ENCODE measurements around the gene DPP4.
A peak's percentile ranks its signal among the peaks of the same experiment; 100 is the strongest.
"Not testable (repeated sequence)": the region's sequence is repeated elsewhere in the genome, so short reads cannot be mapped to it uniquely, and the experiment has no call there.

The DPP4 gene

GRCh38 chr2:161971551-161971950 is 102.5 kb downstream of the DPP4 start:
- intact Hi-C loops (cut with DNase I), result no loop called here

DNA sequence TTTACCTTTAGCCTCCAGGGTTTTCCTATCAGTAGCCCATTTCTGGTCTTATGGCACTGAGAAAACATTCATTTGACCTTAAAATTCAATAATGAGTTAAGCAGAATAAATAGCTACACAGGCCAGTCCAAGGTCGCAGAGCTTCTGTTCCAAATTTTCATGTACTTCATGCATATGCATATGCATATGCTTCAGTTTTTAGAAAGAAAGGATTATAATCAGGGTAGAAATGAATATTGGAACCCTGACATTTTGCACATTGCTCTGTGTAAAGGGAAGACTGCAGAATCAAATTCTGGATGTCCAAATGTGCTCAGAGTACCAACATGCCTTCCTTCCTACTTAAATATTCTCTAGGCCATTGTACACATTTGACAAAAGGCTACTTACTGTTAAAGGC is 104.9 kb downstream of the DPP4 start:
- DNase-seq, result no peak
- intact Hi-C loops (cut with DNase I), result no loop called here

More at GRCh38 chr2:161971551-161971950, 102.5 kb downstream of the DPP4 start:
- peak in 7 of 10 donors; percentile 49 to 92 (median 68) for DNase-seq

DNA sequence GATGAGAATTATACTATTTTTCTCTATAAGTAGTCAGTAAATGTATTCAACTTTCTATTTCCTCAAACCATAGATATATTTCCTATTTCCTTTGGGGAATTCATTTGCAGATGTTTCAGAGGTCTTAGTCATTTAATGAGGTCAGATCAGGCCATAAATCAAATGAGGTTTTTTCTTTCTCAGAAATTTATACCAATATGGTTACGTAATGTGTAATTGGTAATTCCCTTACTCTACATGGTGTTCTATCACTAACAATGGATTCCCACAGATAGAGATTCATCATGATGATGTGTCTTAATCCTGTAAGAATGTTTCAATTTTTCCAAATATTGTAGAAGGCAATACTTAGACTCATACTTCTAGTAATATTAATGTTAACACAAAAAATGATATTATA is 108.0 kb downstream of the DPP4 start:
- DNase-seq, result no peak
- intact Hi-C loops (cut with DNase I), result no loop called here

DNA sequence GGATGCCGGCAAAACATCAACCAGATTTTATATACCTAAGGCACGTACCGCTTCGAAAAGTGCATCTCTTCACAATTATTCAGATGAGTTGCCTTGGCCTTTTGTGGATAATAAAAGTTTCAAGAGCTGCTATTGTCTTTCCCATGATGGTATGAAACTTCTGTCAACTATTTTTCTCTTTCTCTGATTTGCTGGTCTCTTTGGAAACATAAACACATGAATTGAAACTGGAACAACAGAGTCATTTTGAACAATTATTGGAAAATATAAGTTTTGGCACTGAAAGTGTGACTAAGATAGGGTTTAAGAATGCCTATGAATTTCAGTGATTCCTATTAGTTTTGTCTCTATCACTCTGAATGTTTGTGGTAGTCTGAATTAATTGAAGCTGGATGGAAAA is 109.9 kb downstream of the DPP4 start:
- no peak for DNase-seq
- intact Hi-C loops (cut with DNase I), result no loop called here

GRCh38 chr2:161962160-161962559 is 111.9 kb downstream of the DPP4 start:
- DNase-seq, result no peak
- intact Hi-C loops (cut with DNase I), result no loop called here

DNA sequence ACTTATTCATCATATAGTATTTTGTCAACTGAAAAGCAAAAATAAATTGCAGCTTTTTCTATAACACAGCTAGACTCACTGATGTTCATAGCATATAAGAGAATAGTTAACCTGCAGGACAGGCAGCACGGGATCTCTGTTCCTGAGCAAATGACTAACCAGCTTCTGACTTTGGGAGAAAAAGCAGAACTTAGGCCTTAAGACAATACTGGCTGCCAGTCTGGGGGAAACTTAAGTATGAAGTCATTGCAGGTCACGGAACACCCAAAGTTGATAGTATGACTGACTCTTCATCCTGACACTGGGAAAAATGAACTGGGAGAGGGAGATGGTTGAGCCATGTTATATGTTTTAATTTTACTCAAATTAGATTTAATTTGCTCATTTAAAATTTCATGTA is 113.0 kb downstream of the DPP4 start:
- DNase-seq, result no peak
- intact Hi-C loops (cut with DNase I), result no loop called here

- intact Hi-C loops (cut with DNase I), result no loop called here
- no peak for DNase-seq
Measured at GRCh38 chr2:161956738-161957137, 117.3 kb downstream of the DPP4 start.

- intact Hi-C loops (cut with DNase I), result no loop called here
- no peak for DNase-seq
Measured at GRCh38 chr2:161955211-161955610, 118.8 kb downstream of the DPP4 start.

DNA sequence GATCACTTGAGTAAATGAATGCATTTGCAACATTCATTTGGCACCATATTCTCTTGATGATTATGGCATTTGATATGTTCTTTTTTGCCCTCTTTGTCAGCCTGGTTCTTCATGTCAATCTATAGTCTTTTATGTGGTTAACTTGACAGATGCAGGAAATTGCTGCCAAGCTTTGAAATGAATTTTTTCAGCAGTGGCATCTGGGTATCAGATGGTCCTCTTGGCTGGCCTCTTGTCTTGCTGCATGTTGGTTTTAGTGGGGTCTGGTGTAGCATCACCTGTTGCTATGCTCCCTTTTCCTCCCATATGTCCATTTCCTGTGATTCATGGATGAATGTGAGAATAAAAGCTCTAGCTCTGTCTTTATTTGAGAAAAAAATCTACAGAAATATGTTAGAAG is 119.9 kb downstream of the DPP4 start:
- intact Hi-C loops (cut with DNase I), result no loop called here

GRCh38 chr2:161953367-161953766 is 120.6 kb downstream of the DPP4 start:
- DNase-seq; intact Hi-C loops (cut with DNase I): not testable (repeated sequence)

More for the DNA sequence above, 119.9 kb downstream of the DPP4 start:
- DNase-seq, result no peak

- DNase-seq, result no peak
- intact Hi-C loops (cut with DNase I), result no loop called here
Measured at GRCh38 chr2:161952783-161953191, 121.2 kb downstream of the DPP4 start.

DNA sequence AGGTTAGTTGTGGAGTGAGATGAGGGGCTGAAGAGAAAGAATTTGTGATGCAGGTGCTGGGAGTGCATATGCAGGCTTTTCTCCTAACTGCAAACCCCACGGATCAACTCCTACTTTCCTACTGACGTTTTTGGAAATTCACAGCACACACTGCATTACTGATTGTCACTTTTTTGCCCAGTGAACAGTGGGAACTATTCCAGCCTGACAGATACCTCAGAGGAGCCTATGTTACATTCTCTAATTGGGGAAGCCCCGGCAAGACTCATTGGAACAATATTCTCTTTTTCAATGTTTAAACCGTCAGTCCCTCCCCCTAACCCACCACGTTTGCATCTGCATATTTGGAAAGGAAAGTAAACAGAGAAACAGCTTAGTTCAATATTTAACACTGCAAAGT is 126.2 kb downstream of the DPP4 start:
- intact Hi-C loops (cut with DNase I), result loop anchor here (2.0 kb wide), 1 partner anchor 361 kb away; no protein-coding TSS in a partner anchor

DNA sequence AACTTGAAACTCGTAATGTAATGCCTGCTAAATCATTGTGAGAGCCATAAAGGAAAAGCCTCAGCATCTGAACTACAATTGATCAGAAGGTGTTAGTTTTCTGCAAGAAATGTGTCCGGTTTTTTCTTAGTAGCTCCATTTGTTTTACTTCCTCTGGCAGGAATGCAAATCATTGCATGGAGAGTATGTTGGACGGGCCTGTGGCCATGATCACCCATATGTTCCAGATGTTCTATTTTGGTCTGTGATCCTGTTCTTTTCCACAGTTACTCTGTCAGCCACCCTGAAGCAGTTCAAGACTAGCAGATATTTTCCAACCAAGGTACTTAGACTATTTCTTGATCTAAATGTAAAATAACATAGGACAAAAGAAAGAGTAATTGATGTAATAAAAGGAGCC is 126.6 kb downstream of the DPP4 start:
- intact Hi-C loops (cut with DNase I), result loop anchor here (2.0 kb wide), 1 partner anchor 361 kb away; no protein-coding TSS in a partner anchor
- DNase-seq, result peak in 2 of 10 donors; percentile 58 to 78

More for the DNA sequence above, 126.2 kb downstream of the DPP4 start:
- no peak for DNase-seq

DNA sequence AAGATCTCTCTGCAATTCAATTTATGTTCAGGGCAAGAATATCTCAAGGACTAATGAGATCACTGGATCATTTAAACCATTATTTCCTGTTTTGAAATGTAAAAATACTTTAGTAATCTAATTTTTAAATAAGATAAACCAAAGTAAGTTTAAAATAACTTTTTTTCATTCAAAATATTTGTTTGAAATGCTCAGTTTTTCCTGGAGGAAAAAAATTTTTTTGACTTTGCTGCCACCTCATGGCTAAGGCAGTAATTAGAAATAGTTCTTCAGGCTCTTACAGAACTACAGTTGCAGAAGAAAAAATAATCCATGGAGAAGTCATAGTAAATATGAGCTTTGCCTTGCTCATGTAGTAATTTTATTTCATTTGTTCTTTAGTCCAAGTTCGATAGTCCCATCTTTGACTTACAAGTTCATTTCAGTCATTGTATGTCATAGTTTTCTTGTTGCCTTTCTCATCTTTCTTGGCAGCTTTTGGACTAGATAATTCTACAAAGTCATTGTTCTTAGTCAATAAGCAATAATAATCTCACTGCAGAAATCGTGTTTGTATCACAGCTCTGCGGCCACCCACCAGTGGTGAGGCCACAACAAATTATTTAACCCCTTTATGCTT is 127.4 kb downstream of the DPP4 start:
- intact Hi-C loops (cut with DNase I), result loop anchor here (2.0 kb wide), 1 partner anchor 360 kb away; no protein-coding TSS in a partner anchor
- DNase-seq, result no peak

DNA sequence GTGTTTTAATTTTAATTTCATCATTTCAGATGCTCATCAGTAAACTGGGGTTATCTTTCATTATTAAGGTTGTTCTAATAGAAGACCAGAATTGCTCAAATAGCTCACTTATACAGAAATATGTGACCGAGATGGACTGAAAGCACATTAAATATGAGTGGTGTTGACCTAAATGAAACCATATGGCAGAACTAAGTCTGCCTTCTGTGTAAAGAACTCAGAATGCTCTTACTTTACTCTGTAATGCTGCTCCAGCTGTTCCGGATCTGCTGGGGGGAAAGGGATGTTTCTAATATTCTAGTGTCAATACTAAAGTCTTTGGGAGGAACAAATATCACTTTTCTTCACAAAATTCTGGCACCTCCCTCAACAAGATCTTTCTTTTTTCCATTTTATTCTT is 131.0 kb downstream of the DPP4 start:
- intact Hi-C loops (cut with DNase I), result no loop called here

More for the DNA sequence above, 131.0 kb downstream of the DPP4 start:
- DNase-seq, result no peak
